ENCODE results near the gene ATF7. TPM values are rescaled to one million over a fixed set of nuclear protein-coding genes. Genes with fewer than 3 reads are reported as not detected.

The ATF7 gene
- total and polyA plus RNA-seq, 2 of the 13 experiments (the other 11 are each of a cell fraction or from before 2014, with no cell fraction given): 9.6 to 16.2 TPM

- no peak; the same call in 1 of the 2 replicates for TF ChIP-seq ZNF333 (CRISPR knock-in tag; IDR thresholded peaks at IDR 0.05; ENCODE audit: borderline replicate concordance)
- peak; percentile 47; the same call in 1 of the 2 replicates for TF ChIP-seq ZC3H13 (CRISPR knock-in tag; IDR thresholded peaks at IDR 0.05)
- no peak for TF ChIP-seq IRF1 (CRISPR knock-in tag; IDR thresholded peaks at IDR 0.05; ENCODE audit: low read depth)
- TF ChIP-seq MAFF (IDR thresholded peaks at IDR 0.05; ENCODE audit: low read depth, low read length): no peak
- no peak for TF ChIP-seq NFE2L2 (IDR thresholded peaks at IDR 0.05; ENCODE audit: low read length)
- TF ChIP-seq CREBL2 (CRISPR knock-in tag; IDR thresholded peaks at IDR 0.05; ENCODE audit: borderline replicate concordance): peak; percentile 96; the same call in 1 of the 2 replicates
- TF ChIP-seq IKZF4 (CRISPR knock-in tag; IDR thresholded peaks at IDR 0.05; ENCODE audit: borderline replicate concordance, low read depth, not compliant biosample characterization): peak; percentile 56
- peak; percentile 87 for TF ChIP-seq TARDBP (CRISPR knock-in tag; IDR thresholded peaks at IDR 0.05)
- TF ChIP-seq ZBTB40 (IDR thresholded peaks at IDR 0.05): no peak
- peak; percentile 88 for TF ChIP-seq ZBTB40 (CRISPR knock-in tag; IDR thresholded peaks at IDR 0.05)
- TF ChIP-seq ZSCAN21 (CRISPR knock-in tag; IDR thresholded peaks at IDR 0.05; ENCODE audit: borderline replicate concordance): no peak; the same call in 1 of the 2 replicates
- TF ChIP-seq FOXP1 (IDR thresholded peaks at IDR 0.05): no peak
- TF ChIP-seq FOXP1 (CRISPR knock-in tag; IDR thresholded peaks at IDR 0.05): no peak
- 0 out of 2 replicates have a peak, but pooled peaks have one; percentile 27 for TF ChIP-seq REL (CRISPR knock-in tag; conservative IDR thresholded peaks at IDR 0.05)
- peak; percentile 91 for TF ChIP-seq DZIP1 (CRISPR knock-in tag; IDR thresholded peaks at IDR 0.05)
- TF ChIP-seq RXRB (CRISPR knock-in tag; IDR thresholded peaks at IDR 0.05; ENCODE audit: borderline replicate concordance): peak; percentile 37; the same call in 1 of the 2 replicates
These were observed 125.2 kb downstream of the ATF7 start, which contains the start of gene TARBP2 (continued) for GRCh38 chr12:53500776-53501614.

Data from HepG2 (cell line).